MM.1S (cell line): Measurements from ENCODE around the gene SSNA1.

Experiments
- EZH2 ChIP-seq: fragments of 300-600 bp; sonication (generic); optimal IDR thresholded peaks from 2 replicates; pipeline ENCODE3; 2017; ENCODE audit warnings: low read depth, mild to moderate bottlenecking, antibody characterized with exemption, low read length, mixed read lengths
- EZH2phosphoT487 ChIP-seq: fragments of 300-600 bp; sonication (generic); IDR thresholded peaks from 2 replicates; pipeline ENCODE4 v1.6.1; 2018; ENCODE audit warnings: antibody characterized with exemption, low read length
- TF ChIP-seq, protein P1 (sequence below): fragments of 300-600 bp; sonication (generic); IDR thresholded peaks from 2 replicates; pipeline ENCODE4 v1.5.1; 2016; ENCODE audit warnings: antibody characterized with exemption, low read length, mixed read lengths

DNA sequence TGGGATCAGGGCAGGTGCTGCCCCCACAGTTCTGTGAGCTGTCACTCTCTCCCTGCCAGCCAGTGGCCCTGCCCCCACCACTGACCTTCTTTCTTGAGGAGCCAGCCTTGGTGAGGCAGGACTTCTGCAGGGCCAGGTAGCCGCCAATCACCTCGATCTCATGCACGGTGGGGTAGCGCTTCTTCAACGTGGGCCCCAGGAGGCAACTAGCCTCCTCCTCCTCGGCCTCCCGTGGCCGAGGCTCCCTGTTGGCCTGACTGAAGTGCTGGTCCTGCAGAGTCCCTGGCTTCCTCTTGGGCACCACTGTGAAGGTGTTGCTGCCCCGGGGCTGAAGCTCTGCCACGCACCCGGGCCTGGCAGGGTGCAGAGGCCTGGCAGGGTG lies 10.4 kb downstream of the SSNA1 start:
- TF ChIP-seq, protein P1, sequence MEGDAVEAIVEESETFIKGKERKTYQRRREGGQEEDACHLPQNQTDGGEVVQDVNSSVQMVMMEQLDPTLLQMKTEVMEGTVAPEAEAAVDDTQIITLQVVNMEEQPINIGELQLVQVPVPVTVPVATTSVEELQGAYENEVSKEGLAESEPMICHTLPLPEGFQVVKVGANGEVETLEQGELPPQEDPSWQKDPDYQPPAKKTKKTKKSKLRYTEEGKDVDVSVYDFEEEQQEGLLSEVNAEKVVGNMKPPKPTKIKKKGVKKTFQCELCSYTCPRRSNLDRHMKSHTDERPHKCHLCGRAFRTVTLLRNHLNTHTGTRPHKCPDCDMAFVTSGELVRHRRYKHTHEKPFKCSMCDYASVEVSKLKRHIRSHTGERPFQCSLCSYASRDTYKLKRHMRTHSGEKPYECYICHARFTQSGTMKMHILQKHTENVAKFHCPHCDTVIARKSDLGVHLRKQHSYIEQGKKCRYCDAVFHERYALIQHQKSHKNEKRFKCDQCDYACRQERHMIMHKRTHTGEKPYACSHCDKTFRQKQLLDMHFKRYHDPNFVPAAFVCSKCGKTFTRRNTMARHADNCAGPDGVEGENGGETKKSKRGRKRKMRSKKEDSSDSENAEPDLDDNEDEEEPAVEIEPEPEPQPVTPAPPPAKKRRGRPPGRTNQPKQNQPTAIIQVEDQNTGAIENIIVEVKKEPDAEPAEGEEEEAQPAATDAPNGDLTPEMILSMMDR: no peak
- TF ChIP-seq EZH2 (no peak), EZH2phosphoT487 (no peak)
